ENCODE results near the gene MTCL1. TPM values are rescaled to one million over a fixed set of nuclear protein-coding genes. Genes with fewer than 3 reads are reported as not detected.

Gene MTCL1
- total RNA-seq, 1 experiment from 2014 or later, result 297 TPM

DNA sequence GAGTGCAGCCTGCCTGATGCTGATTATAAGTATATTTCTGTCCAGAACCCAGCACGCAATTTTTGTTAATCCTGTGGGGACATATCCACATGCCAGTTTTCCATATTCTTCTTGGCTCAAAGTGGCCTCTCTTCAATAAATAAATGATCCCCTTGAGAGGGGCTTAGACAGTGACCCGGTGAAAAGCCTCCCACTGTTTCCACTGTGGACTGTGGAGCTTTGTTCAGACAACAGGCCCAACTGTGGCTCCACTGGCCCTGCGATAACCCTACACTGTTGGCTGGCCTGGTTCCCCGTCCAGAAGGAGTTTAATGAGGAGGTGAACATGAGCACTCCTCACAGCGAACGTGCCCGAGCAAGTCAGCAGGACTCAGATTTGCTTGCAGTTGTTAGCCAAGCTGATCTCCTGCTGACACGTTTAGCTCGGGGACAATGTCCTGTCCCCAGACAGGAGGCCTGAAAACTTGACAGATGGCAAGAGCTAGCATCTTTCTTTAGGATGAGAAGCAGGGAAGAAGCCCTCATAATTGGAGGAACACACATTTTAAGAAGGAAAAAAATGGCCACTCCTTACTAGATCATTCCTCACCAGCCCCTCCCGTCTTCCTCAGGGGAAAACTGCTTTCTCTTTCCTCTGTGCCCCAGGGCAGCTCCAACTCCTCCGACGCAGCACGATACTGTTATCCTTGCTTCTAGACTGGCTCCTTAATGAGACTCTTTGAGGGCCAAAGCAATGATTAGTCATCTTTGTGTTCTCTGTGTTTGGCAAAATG lies 20.0 kb upstream of the MTCL1 start:
- no peak for DNase-seq
- Mint-ChIP-seq H3K4me1 (ENCODE audit: low read depth, unreplicated experiment) (no peaks in the 10 kb centered on the region), H3K4me3 (ENCODE audit: low read depth, unreplicated experiment) (no peak overlapping the region), H3K27ac (ENCODE audit: unreplicated experiment) (no peak overlapping the region), H3K27me3 (ENCODE audit: unreplicated experiment) (no peaks in the 10 kb centered on the region), H3K9me3 (ENCODE audit: low read depth, unreplicated experiment) (no peaks in the 10 kb centered on the region), H3K36me3 (ENCODE audit: insufficient read depth, unreplicated experiment) (no peaks in the 10 kb centered on the region)
- no TSS peak for BruUV-seq (replicated peaks)
- intact Hi-C loops (cut with micrococcal nuclease; ENCODE audit: unreplicated experiment), result no loop called here
- TF ChIP-seq, protein P1, sequence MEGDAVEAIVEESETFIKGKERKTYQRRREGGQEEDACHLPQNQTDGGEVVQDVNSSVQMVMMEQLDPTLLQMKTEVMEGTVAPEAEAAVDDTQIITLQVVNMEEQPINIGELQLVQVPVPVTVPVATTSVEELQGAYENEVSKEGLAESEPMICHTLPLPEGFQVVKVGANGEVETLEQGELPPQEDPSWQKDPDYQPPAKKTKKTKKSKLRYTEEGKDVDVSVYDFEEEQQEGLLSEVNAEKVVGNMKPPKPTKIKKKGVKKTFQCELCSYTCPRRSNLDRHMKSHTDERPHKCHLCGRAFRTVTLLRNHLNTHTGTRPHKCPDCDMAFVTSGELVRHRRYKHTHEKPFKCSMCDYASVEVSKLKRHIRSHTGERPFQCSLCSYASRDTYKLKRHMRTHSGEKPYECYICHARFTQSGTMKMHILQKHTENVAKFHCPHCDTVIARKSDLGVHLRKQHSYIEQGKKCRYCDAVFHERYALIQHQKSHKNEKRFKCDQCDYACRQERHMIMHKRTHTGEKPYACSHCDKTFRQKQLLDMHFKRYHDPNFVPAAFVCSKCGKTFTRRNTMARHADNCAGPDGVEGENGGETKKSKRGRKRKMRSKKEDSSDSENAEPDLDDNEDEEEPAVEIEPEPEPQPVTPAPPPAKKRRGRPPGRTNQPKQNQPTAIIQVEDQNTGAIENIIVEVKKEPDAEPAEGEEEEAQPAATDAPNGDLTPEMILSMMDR (IDR thresholded peaks at IDR 0.05; ENCODE audit: unreplicated experiment), result no peak
- CTCF ChIA-PET, result interaction anchor here (0.7 kb wide), 1 partner anchor 274 kb away, joined by 3 read pairs; no protein-coding TSS in a partner anchor

DNA sequence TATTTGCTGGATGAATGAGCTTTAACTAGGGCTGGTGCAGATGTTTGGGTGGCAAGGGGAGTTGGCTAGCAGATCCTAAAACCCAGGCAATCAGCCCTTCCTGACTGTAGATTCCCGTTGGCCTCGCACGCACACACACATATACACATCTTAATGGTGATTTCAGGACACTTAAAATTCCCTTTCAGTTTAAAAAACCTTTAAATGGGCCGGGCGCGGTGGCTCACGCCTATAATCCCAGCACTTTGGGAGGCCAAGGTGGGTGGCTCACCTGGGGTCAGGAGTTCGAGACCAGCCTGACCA lies 19.5 kb upstream of the MTCL1 start:
- Mint-ChIP-seq H3K9me3 (ENCODE audit: low read depth, unreplicated experiment) (no peaks in the 10 kb centered on the region), H3K27ac (ENCODE audit: unreplicated experiment) (no peak overlapping the region), H3K4me3 (ENCODE audit: low read depth, unreplicated experiment) (no peak overlapping the region), H3K36me3 (ENCODE audit: insufficient read depth, unreplicated experiment) (no peaks in the 10 kb centered on the region), H3K4me1 (ENCODE audit: low read depth, unreplicated experiment) (no peaks in the 10 kb centered on the region), H3K27me3 (ENCODE audit: unreplicated experiment) (no peaks in the 10 kb centered on the region)
- TF ChIP-seq, protein P1 (IDR thresholded peaks at IDR 0.05; ENCODE audit: unreplicated experiment), result no peak
- no TSS peak for BruUV-seq (replicated peaks)
- CTCF ChIA-PET, result interaction anchor here (0.7 kb wide), 1 partner anchor 274 kb away, joined by 3 read pairs; no protein-coding TSS in a partner anchor
- intact Hi-C loops (cut with micrococcal nuclease; ENCODE audit: unreplicated experiment), result no loop called here
- no peak for DNase-seq

DNA sequence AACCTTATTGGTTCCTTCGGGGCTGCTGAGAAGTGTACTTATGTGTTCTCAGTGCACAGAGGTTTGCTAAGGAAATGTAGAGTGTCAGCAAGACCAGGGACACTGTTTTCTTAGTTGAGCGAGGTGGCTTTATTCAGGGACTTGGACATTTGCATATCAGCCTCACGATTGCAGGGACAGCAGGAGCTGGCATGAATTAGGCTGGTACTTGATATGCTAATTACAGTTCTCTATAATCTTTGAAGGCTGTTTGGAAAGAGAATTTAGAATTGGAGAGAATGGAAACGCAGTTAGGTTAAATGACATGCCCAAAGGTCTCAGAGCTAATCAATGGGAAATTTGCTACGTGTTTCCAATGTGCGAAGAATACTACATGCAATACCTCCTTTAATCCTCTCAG lies 18.7 kb upstream of the MTCL1 start:
- H3K27ac Mint-ChIP-seq (ENCODE audit: unreplicated experiment), result no peak overlapping the region
- CTCF ChIA-PET, result no interaction called here
- no peaks in the 10 kb centered on the region for H3K36me3 Mint-ChIP-seq (ENCODE audit: insufficient read depth, unreplicated experiment)
- no peak overlapping the region for H3K4me3 Mint-ChIP-seq (ENCODE audit: low read depth, unreplicated experiment)
- H3K27me3 Mint-ChIP-seq (ENCODE audit: unreplicated experiment), result no peaks in the 10 kb centered on the region
- BruUV-seq (replicated peaks), result no TSS peak
- no peak for DNase-seq
- TF ChIP-seq, protein P1 (IDR thresholded peaks at IDR 0.05; ENCODE audit: unreplicated experiment), result no peak
- intact Hi-C loops (cut with micrococcal nuclease; ENCODE audit: unreplicated experiment), result no loop called here
- H3K9me3 Mint-ChIP-seq (ENCODE audit: low read depth, unreplicated experiment), result no peaks in the 10 kb centered on the region
- no peaks in the 10 kb centered on the region for H3K4me1 Mint-ChIP-seq (ENCODE audit: low read depth, unreplicated experiment)

DNA sequence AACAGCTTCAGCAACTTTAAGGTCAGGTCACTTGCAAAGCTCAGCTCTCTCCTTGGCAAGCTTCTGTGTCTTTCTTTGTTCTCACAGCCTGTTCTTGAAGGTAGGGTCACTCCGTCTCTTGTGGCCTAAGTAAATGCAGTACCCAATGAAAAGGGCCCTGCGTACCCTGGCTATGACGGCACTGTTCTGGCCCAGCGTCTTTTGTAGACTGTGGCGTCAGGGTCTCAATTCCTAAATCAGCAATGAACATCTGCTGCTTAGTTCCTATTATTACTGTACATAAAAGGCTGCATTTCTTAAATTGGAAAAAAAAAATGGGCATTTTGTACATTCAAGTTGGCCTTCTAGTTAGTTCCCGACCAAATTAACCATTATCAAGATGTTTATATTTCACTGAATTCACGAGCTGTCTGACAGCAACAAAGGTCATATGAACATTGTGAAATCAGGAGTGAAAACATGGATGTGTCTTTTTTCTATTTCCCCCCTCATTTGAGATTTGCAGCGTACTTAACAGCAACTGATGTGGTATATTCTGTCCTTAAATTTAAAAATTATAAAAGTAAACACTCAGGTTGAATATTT lies 17.0 kb upstream of the MTCL1 start:
- DNase-seq, result no peak
- no TSS peak for BruUV-seq (replicated peaks)
- no peak overlapping the region for H3K4me3 Mint-ChIP-seq (ENCODE audit: low read depth, unreplicated experiment)
- TF ChIP-seq, protein P1 (IDR thresholded peaks at IDR 0.05; ENCODE audit: unreplicated experiment), result no peak
- no peaks in the 10 kb centered on the region for H3K9me3 Mint-ChIP-seq (ENCODE audit: low read depth, unreplicated experiment)
- no peaks in the 10 kb centered on the region for H3K36me3 Mint-ChIP-seq (ENCODE audit: insufficient read depth, unreplicated experiment)
- H3K27me3 Mint-ChIP-seq (ENCODE audit: unreplicated experiment), result no peaks in the 10 kb centered on the region
- intact Hi-C loops (cut with micrococcal nuclease; ENCODE audit: unreplicated experiment), result no loop called here
- CTCF ChIA-PET, result no interaction called here
- no peak overlapping the region for H3K27ac Mint-ChIP-seq (ENCODE audit: unreplicated experiment)
- H3K4me1 Mint-ChIP-seq (ENCODE audit: low read depth, unreplicated experiment), result no peaks in the 10 kb centered on the region

Data from Calu3 (cell line).